Renal pelvis (tissue), 4 donors: ENCODE data around the gene KCNJ9. TPM values are rescaled to one million over a fixed set of nuclear protein-coding genes. Genes with fewer than 3 reads are reported as not detected.

Experiments used
- DNase-seq: peaks from one replicate; pipeline ENCODE4 v3.0.0-alpha.2; 2013
- polyA plus RNA-seq, 3 donors: library from polyadenylated mRNA; unstranded; fragments of 120-200 nt; gene quantifications; one replicate each; pipeline ENCODE4 v1.2.1, GENCODE V29; 2013; ENCODE audit not compliant: insufficient read length in 3 of 3

Gene KCNJ9
- polyA plus RNA-seq, 3 donors, result 0.09 to 0.15 (median 0.11) TPM

DNA sequence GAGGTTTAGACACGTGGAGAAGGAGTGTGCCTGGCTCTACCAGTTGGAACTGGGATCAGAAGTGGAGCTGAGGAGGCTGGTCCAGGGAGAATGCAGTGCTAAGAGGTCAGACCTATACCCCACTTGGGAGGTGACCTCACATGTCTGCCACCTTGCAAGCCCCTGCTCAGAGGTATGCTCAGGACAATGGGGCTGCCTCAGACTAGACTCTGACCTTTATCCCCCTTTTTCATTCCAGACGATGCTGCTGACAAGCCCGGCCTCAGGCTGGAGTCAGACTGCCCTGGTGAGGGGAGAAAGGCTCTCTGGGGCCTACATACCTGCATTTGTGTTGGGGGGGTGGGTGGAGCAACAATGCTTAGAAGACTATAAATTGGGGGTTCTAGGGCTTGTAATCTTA lies 16.6 kb upstream of the KCNJ9 start:
- DNase-seq, result no peak

DNA sequence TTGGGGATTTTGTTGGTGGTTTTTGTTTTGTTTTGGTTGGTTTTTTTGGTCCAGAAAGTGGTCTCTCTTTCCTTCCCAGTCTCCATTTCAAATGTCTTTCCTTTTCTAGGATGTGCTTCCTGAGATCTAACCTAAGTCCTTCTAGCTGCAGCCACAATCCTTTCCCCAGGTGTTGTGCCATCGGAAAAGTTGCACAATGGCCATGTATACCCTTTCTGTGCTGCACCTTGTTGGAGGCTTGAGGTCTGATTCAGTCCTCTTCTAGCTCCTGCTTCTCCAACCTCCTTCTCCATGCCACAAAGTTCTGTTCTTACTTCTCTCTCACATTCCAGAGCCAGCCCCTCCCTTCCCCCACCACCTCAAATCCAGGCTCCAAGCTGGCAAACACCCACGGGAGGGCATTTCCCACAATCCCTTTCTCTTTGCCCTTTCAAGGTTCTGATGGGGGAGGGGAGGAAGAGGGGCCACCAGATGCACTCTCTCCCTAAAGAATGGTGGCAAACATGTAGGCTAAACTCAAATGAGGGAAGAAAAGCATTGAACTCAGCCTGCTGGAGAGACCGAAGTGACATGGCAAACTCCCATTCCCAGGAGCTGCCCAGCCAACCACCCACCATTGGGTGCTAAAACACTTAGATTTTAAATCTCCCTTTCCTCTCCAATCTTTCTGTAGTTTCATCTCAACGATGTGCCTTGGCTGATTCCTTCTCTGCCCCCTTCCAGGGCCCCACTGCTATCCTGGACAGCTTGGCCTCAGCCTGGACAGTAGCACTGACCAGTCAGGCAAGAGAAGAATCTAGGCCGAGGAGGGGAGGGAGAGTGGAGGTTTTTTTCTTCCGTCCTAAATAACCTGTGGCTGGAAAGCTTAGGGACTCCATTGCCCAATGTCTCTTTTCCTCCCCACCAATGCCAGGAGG lies 14.3 kb upstream of the KCNJ9 start:
- DNase-seq, result no peak

- DNase-seq, result no peak
Observed at GRCh38 chr1:160068225-160068624, 13.1 kb upstream of the KCNJ9 start.

- no peak for DNase-seq
Observed at GRCh38 chr1:160069460-160070231, 11.7 kb upstream of the KCNJ9 start, which contains the start of gene KCNJ10. KCNJ10 (minus strand) TSS chr1:160070160; CDS start chr1:160042532, 27,628 bp downstream.

- DNase-seq, result peak; percentile 73
Observed at GRCh38 chr1:160070243-160071163, 10.8 kb upstream of the KCNJ9 start.

GRCh38 chr1:160071289-160071688 lies 10.0 kb upstream of the KCNJ9 start:
- DNase-seq, result no peak

DNA sequence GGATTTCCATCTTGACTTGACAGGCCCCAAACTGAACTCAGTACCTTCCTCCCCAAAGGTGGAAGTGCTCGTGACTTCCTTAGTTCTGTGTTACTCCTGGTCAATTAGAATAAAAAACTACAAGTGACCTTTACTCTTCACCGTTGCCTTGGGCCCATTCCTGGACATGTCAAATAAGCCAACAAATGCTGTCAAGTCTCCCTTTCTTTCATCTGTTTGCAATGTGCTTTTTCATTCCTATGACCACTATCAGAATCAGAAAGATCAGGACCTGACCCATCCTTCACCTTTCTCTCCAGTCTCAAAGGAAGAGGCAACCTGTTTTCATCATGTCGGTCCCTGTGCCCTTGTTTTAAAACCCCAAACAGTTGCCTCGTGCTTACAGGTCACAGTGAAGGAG lies 6.5 kb upstream of the KCNJ9 start:
- no peak for DNase-seq

DNA sequence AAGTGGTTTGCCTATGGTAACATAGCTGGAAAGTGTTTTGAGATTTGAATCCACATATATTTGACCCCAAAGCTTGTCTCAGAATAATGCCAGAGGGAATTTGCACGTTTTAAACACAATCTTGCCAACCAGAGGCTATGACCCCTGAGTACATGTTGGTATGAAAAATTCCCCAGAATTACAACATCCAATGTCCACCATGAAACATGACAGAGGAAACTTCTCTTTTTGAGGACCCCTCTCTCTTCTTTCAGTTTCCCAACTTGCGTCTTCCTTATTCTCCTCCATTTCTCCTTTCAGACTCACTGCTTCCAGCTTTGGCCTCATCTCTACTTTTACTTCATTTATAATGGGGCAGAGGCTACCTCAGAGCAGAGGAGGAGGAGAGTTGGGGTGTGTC lies 5.5 kb upstream of the KCNJ9 start:
- DNase-seq, result no peak

DNA sequence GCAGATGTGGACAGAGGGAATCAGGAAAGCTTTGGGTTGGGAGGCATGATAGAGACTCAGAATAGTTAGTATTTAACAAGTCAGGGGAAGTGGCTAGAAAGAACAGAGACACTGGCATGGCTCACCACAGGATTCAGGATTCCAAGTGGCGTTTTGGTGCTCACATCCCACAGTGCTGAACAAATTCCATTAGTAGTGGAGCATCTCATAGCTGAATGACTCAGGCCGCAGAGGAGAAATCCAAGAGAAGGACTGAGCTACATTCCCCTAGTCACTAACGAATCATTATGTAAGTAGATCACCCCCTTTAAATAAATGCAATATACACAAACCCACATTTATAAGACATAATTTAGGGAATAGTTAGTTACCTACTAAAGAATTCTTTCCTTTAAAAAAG lies 5.0 kb upstream of the KCNJ9 start:
- no peak for DNase-seq

DNA sequence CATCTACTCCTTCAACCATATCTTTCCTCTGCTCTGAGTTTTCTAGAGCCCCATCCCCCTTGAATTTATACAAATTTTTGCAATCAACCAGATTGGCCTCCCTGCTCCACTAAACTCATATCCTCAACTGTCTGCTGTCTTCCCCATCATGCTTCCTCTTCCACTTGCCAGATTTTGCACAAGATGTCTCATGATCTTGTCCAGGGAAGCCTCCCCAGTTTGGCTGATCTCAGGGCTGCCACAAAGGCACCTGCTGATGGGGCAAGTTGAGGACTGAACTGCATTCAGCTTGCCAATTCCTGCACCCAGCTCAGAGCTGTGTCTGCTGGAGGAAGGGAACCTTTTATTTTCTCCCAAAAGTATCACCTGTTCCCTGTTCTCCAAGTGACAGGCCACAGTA lies 3.9 kb upstream of the KCNJ9 start:
- no peak for DNase-seq

DNA sequence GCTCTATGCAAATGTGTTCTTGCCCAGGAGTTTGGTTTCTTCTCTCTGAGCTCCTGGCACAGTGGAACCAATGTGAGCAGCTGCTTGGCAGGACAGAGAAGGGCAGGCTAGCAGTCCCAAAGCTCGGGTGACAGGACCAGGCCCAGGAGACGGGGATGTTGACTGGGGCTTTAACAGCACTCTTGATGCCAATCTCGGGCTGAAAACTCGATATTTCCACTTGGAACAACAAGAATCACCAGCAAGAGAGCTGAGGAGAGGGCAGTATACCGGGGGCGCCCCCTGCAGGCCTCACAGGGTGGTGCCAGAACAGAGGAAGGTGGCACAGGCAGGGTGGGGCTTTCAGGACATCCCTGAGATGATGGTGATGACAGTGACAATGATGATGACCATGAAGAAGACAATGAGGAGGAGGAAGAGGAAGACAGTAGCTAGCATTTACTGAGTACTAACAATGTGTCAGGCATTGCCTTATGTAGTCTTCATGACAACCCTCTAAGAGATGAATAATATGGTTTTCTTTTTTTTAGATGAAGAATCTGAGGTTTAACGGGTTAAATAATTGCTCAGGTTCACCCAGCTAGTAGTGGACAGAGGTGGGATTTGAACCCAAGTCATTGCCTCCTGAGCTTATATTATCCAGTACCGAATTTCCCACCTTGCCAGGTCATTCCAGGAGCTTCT lies 2.7 kb upstream of the KCNJ9 start:
- no peak for DNase-seq

DNA sequence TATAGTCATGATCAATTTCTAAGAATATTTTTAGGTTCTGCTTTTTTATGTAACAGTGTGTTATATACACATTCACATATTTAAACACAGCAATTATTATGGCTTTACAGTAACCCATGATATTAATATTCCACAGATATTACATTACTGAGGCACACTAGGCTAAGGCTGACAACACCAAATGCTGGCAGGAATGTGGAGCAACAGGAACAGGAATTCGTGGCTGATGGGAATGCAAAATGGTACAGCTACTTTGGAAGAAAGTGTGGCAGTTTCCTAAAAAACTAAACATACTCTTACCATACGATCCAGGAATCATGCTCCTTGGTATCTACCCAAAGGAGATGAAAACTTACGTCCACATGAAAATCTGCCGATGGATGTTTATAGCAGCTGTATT lies 1.9 kb upstream of the KCNJ9 start:
- DNase-seq, result no peak

DNA sequence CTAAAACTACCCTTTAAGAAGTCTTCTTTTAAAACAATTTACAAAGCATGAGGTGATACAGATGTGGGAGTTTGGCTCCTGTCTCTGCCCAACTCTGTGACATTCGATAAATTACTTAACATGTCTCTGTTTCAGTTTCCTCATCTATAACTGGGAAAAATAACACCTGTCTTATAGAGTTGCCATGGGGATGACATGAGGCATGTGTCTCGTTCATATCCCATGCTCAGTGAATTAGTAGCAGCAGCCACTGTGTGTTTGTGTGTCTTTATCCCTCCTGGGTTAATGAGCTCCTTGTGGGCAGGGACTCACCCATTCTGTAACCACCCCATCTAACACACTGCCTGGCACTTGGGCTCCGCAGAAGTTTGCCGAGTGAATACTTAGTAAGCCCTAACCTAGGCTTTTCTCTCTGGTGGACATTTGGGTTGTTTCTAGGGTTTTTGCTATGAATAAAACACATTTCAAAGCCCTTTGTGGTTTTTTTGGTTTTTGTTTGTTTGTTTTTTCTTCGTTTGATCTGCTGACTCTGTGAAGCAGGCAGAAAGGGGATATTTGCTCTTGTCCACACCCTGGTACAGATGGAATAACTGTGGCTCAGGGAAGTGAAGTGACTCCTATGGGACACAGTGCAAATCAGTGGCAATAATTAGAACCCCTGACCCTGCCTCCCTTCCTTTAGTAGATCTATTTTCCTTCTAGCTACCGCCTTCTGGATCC lies 797 bp upstream of the KCNJ9 start:
- DNase-seq, result no peak

DNA sequence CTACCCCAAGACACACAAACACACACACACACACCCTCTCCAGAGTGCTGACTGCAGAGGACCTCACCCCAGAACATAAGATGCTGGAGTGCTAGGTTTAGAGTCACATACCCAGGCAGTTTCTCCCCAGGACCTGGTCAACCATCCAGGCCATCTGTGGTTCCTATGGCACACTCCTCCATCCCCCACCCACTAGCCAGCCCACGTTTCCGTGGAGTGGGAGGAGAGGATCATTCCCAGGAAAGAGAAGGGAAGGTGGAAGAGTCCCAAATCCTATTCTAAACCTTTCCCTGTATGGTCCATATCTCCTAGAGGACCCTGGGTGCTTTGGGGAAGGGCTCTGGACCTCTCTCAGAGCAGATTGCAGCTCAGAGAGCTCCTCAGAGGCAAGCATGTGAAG lies 1.1 kb downstream of the KCNJ9 start:
- DNase-seq, result no peak

DNA sequence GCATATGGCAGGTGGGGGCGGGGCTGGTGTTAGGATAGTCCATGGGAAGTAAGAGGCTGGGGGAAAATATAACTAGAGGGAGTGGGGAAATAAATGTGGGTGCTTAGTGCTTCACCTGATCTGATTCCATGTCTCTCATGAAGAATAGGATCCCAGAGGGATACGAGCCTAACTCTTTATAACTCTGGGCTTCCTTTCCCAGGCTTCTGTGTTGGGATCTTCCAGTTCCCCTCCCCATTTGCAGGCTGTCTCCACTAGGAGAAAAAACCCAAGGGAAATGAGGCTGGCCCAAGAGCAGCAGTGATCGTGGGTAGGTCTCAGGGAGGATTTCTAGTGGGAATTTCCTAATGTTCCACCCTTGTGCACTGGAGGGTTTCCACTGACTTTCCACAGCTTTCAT lies 1.6 kb downstream of the KCNJ9 start:
- no peak for DNase-seq

DNA sequence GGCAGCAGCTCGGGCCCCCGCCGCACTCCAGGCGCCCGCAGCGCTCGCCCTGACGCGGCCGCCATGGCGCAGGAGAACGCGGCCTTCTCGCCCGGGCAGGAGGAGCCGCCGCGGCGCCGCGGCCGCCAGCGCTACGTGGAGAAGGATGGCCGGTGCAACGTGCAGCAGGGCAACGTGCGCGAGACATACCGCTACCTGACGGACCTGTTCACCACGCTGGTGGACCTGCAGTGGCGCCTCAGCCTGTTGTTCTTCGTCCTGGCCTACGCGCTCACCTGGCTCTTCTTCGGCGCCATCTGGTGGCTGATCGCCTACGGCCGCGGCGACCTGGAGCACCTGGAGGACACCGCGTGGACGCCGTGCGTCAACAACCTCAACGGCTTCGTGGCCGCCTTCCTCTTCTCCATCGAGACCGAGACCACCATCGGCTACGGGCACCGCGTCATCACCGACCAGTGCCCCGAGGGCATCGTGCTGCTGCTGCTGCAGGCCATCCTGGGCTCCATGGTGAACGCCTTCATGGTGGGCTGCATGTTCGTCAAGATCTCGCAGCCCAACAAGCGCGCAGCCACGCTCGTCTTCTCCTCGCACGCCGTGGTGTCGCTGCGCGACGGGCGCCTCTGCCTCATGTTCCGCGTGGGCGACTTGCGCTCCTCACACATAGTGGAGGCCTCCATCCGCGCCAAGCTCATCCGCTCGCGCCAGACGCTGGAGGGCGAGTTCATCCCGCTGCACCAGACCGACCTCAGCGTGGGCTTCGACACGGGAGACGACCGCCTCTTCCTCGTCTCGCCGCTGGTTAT lies 2.8 kb downstream of the KCNJ9 start:
- peak; percentile 61 for DNase-seq

DNA sequence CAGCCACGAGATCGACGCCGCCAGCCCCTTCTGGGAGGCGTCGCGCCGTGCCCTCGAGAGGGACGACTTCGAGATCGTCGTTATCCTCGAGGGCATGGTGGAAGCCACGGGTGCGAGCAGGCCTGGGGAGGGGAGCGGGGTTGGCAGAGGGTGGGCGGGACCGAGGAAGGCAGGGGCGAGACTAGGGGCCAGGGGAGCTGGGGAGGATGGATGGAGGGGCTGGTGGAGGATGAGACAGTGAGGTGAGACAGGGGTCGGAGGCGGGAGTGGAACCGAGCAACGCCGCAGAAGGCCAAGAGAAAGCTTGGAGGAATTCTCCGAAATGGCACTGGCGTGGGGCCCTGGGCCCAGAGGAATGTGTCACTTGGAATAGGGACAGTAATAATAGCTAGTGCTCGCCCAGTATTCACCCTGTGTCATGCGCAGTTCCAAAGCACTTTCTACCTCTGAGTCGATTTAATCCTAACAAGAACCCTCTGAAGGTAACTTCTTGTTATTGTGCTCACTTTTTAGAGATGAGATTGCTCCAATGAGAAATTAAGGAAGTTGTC lies 3.5 kb downstream of the KCNJ9 start:
- DNase-seq, result no peak

GRCh38 chr1:160085686-160086455 lies 4.5 kb downstream of the KCNJ9 start:
- no peak for DNase-seq

- no peak for DNase-seq
Observed at GRCh38 chr1:160086456-160086892, 5.1 kb downstream of the KCNJ9 start.
